Measurements from ENCODE around the gene BCAN.

BCAN gene

GRCh38 chr1:156681196-156681960, 39.5 kb downstream of the BCAN start:
- H3K27ac ChIP-seq: no peak overlapping the region
- TF ChIP-seq ZFX (IDR thresholded peaks at IDR 0.05) (no peak), CTCF (conservative IDR thresholded peaks at IDR 0.05) (no peak)

GRCh38 chr1:156682166-156682890, 40.4 kb downstream of the BCAN start:
- no peak for TF ChIP-seq ZFX (IDR thresholded peaks at IDR 0.05)
- no peak for TF ChIP-seq CTCF (conservative IDR thresholded peaks at IDR 0.05)
- no peak overlapping the region for H3K27ac ChIP-seq

GRCh38 chr1:156684227-156684782, 42.4 kb downstream of the BCAN start:
- TF ChIP-seq CTCF (conservative IDR thresholded peaks at IDR 0.05): no peak
- no peak for TF ChIP-seq ZFX (IDR thresholded peaks at IDR 0.05)
- no peak overlapping the region for H3K27ac ChIP-seq

GRCh38 chr1:156689035-156689952, 47.4 kb downstream of the BCAN start:
- no peak for TF ChIP-seq ZFX (IDR thresholded peaks at IDR 0.05)
- peak; percentile 96 for TF ChIP-seq CTCF (conservative IDR thresholded peaks at IDR 0.05)
- no peak overlapping the region; the same call in 1 of the 2 replicates for H3K27ac ChIP-seq

GRCh38 chr1:156689953-156690674, 48.2 kb downstream of the BCAN start:
- no peak for TF ChIP-seq CTCF (conservative IDR thresholded peaks at IDR 0.05)
- no peak for TF ChIP-seq ZFX (IDR thresholded peaks at IDR 0.05)
- no peak overlapping the region; the same call in 1 of the 2 replicates for H3K27ac ChIP-seq

- no peak overlapping the region for H3K27ac ChIP-seq
- TF ChIP-seq CTCF (conservative IDR thresholded peaks at IDR 0.05): no peak
- no peak for TF ChIP-seq ZFX (IDR thresholded peaks at IDR 0.05)
Observed at GRCh38 chr1:156690675-156691036, 48.7 kb downstream of the BCAN start.
